Panc1 (cell line): ENCODE data around the gene UHRF2.

Experiments used
- CTCF ChIP-seq: fragments of 450-650 bp; IDR thresholded peaks from 2 replicates; pipeline ENCODE4 v1.5.1; 2017; ENCODE audit warnings: mild to moderate bottlenecking
- POLR2AphosphoS5 ChIP-seq: IDR thresholded peaks from 2 replicates; pipeline ENCODE4 v1.6.1; 2012; ENCODE audit warnings: mild to moderate bottlenecking, low read depth, low read length, moderate library complexity
- SIN3A ChIP-seq: IDR thresholded peaks from 2 replicates; pipeline ENCODE4 v1.6.1; 2012; ENCODE audit warnings: low read depth, mild to moderate bottlenecking, low read length, moderate library complexity, borderline replicate concordance; ENCODE audit not compliant: insufficient read depth
- TCF7L2 ChIP-seq: IDR thresholded peaks from 2 replicates; pipeline ENCODE4 v1.6.1; 2011; ENCODE audit warnings: mild to moderate bottlenecking, low read depth, low read length, inconsistent platforms
- TF ChIP-seq, protein P1 (sequence below), 2 experiments: IDR thresholded peaks; 2 replicates each; pipeline ENCODE4 v1.6.1; 2011 to 2012; ENCODE audit warnings: low read depth in 2 of 2, control low read depth in 1 of 2, low read length in 1 of 2, mild to moderate bottlenecking in 1 of 2, moderate library complexity in 1 of 2; ENCODE audit not compliant: insufficient read depth in 1 of 2

GRCh38 chr9:6367128-6367890 is 45.7 kb upstream of the UHRF2 start:
- no peak for TF ChIP-seq CTCF
- no peak for TF ChIP-seq POLR2AphosphoS5
- TF ChIP-seq, protein P1, sequence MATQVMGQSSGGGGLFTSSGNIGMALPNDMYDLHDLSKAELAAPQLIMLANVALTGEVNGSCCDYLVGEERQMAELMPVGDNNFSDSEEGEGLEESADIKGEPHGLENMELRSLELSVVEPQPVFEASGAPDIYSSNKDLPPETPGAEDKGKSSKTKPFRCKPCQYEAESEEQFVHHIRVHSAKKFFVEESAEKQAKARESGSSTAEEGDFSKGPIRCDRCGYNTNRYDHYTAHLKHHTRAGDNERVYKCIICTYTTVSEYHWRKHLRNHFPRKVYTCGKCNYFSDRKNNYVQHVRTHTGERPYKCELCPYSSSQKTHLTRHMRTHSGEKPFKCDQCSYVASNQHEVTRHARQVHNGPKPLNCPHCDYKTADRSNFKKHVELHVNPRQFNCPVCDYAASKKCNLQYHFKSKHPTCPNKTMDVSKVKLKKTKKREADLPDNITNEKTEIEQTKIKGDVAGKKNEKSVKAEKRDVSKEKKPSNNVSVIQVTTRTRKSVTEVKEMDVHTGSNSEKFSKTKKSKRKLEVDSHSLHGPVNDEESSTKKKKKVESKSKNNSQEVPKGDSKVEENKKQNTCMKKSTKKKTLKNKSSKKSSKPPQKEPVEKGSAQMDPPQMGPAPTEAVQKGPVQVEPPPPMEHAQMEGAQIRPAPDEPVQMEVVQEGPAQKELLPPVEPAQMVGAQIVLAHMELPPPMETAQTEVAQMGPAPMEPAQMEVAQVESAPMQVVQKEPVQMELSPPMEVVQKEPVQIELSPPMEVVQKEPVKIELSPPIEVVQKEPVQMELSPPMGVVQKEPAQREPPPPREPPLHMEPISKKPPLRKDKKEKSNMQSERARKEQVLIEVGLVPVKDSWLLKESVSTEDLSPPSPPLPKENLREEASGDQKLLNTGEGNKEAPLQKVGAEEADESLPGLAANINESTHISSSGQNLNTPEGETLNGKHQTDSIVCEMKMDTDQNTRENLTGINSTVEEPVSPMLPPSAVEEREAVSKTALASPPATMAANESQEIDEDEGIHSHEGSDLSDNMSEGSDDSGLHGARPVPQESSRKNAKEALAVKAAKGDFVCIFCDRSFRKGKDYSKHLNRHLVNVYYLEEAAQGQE (IDR thresholded peaks at IDR 0.05; ENCODE audit: insufficient read depth in 1 of 2, low read depth in 2 of 2, low read length in 1 of 2), result no peak
- TF ChIP-seq SIN3A, result no peak
- no peak for TF ChIP-seq TCF7L2
